HG03521 (cell line): ENCODE measurements around the gene EP400.
"Not testable (repeated sequence)": the region's sequence is repeated elsewhere in the genome, so short reads cannot be mapped to it uniquely, and the experiment has no call there.

Experiments used
- ATAC-seq: cut with Tn5 transposase; IDR thresholded peaks from one replicate; pipeline ENCODE4 v1.9.1; 2021; ENCODE audit warnings: mild to moderate bottlenecking, moderate library complexity; ENCODE audit not compliant: unreplicated experiment

Gene EP400

DNA sequence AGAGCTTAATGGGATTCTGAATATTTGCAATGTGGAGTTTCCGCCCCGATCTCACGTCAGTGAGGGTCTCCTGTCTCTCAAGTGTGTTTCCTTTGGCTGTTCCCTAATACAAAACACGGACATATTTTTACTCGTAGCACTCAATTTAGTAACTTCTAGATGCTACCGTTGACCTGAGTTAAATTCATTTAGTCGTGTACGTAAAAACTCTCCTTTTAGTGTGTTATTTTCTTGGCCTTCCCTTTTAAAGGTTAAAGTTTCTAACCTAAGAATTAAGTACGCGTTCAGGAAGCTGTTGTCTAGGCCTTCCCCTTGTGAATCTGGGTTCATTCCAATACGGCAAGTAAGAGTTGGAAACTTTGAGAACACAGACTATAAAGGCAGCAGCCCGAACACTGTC is 130.0 kb downstream of the EP400 start:
- ATAC-seq: no peak

DNA sequence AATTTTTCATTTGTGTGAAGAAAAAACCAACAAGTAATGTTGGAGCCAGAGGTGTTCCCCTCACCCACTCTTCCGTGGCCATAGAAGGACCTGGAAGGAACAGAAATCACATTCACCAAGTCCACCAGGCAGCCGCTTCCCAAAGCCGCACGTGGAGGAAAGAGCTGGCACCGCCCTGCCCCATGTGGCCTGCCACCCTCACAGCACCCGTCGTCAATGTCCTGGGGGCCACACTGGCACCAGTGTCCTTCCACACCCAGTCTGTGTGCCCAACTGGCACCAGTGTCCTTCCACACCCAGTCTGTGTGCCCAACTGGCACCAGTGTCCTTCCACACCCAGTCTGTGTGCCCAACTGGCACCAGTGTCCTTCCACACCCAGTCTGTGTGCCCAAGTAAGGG is 130.8 kb downstream of the EP400 start:
- not testable (repeated sequence) for ATAC-seq

DNA sequence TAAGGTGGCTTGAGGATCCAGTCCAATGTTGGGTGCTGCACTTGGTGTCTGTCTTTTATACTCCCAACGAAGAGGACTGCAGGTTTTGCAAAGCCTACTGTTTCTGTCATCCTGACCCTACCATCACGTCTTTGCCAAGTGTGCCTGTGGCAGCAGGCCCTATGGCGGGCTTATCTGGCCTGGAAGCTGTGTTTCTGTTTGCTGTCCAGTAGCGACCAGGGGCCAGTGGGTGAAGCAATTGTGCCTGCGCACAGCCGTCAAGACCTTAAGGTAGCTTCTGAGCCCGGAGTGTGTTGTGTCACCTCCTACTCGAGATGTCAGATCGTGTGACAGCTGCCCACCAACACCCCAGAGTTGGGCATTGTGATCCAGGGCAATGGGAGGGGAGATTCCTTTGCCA is 131.7 kb downstream of the EP400 start:
- no peak for ATAC-seq

- no peak for ATAC-seq
Observed at GRCh38 chr12:132083614-132083940, 133.8 kb downstream of the EP400 start.

DNA sequence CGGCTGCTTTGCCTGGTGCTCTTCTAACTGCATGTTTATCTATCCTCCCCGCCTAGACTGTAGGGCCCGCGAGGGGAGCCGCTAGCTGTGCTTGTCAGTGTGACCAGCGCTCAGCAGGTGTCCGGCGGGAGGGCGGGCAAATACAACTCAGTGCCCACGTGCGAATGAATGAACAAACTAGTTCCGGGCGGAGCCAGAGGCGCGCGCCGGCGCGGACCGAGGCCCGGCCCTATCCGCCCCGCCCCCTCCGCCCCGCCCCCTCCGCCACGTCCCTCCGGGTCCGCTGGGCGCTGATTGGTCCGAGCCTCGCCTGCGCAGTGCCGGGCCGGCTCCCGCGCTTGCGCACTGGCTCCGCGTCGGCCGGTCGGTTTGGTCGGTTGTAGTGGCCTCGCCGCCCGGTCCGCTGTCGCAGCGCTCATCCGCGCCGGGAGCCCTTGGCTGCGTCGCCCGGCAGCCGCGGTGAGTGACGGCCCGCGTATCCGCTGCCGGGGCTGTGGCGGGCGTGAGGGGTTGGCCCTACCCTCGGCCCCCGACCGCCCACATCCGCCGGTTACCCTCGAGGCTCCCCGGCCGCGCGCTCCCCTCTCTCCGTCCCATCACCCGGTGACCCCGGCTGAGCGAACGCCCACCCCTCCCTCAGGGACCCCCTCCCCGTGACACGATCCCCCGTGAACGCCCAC is 134.3 kb downstream of the EP400 start:
- ATAC-seq: peak; percentile 78

- ATAC-seq: no peak
Observed at GRCh38 chr12:132084621-132085290, 135.0 kb downstream of the EP400 start.

DNA sequence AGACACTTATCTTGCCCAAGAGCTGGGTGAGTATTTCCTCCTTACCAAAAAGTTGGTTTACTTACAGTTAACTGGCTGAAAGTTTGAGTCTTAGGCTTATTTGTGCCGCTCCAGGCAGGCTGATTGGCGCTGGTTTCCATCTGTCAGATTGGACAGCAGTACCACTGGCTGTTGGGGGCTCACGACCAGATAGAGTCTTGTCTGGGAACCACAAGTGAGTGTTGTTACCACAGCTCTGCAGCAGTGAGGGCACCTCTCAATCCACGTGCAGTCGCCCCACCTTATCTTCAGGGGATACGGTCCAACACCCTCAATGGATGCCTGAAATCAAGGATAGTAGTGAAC is 135.5 kb downstream of the EP400 start:
- ATAC-seq: no peak

GRCh38 chr12:132089407-132089910 is 139.7 kb downstream of the EP400 start:
- ATAC-seq: no peak

DNA sequence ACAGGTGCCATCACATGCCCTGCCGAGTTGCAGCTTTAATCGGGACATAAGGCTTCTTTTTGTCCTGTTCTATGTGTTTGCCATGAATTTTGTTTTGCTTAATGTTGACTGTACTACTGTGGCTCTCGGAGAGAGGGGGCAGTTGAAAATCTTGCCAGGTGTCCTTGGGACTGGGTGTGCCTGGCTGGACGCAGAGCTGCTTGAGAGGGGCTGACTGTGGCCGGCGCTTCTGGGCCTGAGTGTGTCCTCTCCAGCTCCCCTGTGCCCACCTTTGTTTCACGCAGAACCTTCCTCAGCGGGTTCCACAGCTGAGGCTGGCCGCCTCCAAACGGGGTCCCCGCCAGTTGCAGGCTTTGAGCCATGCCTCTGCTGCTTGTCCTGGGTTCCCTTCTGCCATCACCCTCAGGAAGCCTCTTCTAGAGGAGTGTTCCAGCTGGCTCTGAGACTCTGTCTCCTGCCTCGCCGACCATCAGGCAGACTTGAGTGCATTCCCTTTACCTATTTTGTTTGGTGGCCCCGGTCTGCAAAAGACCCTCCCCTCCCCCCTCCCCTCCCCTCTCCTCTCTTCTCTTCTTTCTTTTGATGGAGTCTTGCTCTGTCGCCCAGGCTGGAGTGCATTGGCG is 144.6 kb downstream of the EP400 start:
- ATAC-seq: no peak

DNA sequence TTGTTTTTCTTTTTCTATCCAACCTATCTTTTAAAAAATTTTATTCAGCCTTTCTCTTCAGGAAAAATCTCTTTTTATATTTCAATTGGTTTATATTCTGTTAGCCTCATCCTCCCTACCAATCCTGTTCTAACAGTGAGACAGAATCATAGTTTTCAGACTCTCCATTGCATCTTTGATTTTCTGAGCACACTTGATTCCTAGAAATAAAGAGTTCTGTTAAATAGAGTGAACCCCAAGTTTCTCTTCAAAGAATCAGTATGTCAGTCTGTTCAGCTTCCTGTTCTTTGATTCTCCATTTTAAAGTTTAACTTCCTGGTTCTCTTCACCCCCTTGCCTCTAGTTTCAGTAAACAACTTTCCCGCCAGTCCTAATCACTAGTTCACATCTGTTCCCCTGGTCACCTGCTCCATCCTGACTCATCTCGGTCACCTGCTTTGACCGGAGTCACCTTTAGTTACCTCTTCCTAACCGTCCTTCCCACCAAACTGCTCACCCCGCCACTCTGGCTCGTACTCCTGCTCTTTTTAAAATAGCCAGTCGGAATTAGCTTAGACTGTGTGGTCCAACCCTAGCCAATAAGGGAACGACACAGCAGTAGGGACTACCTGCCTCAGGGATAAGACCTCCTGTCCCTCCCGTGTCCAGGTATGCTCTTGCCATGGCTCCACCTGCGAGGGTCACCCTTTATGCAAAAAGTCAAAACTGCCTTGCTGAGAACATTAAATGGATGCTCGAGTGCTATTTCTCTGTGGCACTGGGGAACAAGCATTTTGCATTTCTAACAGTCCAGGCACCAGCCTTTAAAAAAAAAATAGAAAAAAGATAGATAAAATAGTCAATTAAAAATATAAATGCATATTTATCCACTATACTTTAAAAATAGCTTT is 146.0 kb downstream of the EP400 start:
- ATAC-seq: no peak

DNA sequence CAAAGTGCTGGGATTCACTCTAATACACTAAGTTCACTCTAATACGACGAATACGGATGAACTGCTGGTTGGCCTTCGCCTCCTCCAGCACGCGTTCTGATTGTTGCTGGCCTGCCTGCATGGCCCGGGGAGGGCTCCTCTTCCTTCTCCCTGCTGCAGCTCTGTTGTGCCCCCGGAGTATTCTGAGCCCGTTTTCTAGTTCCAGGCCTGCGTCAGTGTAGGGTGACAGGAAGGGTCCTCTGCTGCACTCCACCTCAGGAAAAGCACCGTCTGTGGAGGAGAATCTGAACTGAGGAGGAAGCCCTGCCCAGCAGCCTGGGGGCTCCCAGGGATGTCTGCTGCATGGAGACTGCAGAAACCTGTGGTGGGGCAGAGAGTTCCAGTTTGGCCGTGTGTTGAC is 150.0 kb downstream of the EP400 start:
- ATAC-seq: no peak

DNA sequence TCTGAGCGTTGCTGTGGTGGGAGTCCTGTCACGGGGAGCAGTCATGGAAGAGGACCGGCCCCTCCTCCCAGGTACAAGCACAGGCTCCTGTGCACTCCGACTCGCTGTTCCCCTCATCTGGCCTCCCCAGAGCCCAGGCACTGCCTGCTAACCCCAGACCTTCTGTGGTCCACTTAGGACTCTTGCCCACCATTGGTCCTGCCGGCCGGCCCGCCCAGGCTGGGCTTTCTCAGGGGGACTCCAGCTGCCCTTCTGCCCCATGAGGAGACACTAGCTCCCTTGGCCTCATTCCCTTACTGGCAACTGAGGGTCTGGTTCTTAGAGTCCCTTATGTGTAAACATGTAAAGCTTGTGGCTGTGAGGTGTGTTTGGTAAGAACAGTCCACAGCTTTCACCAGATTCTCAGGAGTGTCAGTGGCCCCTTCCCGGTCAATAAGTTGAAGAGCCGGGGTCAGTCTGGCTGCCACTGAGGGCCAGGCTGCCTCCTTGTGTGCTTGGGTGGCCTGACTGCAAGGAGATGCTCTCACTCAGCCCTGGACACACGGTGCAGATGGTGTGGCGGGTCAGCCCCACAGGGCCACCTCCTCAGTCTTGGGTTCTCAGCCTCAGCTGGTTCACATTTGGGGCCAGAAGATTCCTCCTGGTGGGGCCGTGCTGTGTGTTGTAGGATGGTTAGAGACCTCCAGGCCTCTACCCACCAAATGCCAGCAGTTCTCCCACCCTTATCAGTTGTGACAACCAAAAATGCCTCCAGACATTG is 150.7 kb downstream of the EP400 start:
- no peak for ATAC-seq

DNA sequence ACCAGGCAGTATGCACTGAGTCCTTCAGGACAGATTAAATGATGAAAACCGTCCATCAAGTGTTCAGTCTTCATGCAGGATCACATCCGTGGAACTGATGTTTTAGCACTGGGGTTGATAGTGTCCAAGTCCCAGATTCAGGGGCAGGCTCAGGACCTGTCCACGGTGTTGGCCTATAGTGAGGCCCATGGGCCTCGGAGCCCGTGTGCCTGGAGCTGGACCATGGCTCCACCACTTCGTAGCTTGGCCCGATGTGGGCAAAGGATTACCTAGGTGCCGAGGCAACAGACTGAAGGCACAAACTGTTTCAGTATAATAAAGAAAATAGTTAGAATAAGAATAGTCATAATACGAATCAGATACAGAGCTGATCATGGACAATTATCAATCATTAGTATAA is 152.6 kb downstream of the EP400 start:
- no peak for ATAC-seq

GRCh38 chr12:132103072-132103471 is 153.3 kb downstream of the EP400 start:
- not testable (repeated sequence) for ATAC-seq

- ATAC-seq: no peak
Observed at GRCh38 chr12:132103542-132104308, 154.0 kb downstream of the EP400 start.

DNA sequence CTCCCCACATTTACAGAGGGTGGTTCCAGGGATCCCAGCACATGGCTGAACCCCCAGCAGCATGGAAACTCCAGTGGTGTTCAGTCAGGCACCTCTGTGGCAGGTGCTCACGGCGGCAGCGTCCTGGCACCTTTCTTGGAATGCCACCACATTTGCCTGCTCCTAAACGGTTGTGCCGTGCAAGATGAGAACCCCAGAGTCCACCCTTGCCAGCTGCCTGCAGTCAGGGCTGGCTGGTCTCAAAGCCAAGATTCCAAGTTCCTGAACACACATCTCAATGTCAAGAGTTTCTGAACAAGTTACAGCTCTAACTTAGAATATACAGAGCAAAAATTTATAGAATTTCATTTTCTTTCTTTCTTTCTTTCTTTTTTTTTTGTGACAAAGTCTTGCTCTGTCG is 155.7 kb downstream of the EP400 start:
- no peak for ATAC-seq

GRCh38 chr12:132106921-132107320 is 157.2 kb downstream of the EP400 start:
- ATAC-seq: no peak

GRCh38 chr12:132108211-132108832 is 158.6 kb downstream of the EP400 start:
- ATAC-seq: no peak

DNA sequence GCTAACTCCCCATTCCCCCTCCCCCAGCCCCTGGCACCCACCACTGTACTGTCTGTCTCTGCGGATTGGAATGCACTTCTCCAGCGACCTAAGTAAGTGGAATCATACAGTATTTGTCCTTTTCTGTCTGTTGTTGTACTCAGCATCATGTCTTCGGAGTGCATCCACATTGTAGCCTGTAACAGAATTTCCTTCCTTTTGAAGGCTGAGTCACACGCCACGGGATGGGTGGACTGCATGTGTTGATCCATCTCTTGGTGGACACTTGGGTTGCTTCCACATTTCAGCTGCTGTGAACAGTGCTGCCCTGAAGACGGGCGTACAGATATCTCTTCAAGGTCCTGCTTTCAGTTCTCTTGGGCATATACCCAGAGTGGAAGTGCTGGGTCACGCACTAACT is 160.0 kb downstream of the EP400 start:
- no peak for ATAC-seq
